ENCODE measurements around the gene EIF4G3.

The EIF4G3 gene

DNA sequence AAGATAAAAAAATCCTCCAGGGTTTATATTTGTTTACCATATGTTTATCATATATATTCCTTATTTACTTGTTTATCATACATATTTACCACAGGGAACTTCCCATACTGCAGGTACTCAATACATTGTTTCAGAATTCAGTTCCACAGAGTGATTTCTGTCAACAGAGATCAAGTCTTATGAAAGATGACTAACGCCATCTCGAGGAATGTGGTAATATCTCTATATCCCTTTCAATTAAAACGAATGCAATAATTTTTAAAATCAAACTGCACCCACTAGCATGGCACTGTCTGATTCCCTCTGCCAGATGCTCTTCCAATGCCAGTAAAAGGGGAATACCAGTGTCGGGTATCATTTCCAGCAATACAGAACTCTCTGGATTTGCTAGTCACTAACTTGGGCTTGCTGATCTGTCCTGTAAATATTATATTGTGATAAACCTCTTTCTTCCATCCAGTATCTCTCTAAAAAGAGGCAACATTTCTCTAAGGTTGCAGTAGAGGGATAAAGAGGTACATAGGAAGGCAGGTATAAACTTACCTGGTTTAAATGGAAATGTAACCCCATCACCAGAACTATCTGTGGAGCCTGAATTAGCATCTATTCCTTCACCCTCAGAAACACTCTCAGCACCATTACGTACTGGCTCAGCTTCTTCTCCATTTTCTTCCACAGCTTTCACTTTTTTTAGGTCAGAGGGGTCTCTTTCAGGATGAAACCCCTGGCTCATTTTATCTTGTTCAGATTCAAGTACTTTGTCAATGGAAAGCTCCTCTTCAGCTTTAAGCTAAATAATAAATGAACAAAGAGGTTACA lies 277.3 kb downstream of the EIF4G3 start:
- TF ChIP-seq, protein P1, sequence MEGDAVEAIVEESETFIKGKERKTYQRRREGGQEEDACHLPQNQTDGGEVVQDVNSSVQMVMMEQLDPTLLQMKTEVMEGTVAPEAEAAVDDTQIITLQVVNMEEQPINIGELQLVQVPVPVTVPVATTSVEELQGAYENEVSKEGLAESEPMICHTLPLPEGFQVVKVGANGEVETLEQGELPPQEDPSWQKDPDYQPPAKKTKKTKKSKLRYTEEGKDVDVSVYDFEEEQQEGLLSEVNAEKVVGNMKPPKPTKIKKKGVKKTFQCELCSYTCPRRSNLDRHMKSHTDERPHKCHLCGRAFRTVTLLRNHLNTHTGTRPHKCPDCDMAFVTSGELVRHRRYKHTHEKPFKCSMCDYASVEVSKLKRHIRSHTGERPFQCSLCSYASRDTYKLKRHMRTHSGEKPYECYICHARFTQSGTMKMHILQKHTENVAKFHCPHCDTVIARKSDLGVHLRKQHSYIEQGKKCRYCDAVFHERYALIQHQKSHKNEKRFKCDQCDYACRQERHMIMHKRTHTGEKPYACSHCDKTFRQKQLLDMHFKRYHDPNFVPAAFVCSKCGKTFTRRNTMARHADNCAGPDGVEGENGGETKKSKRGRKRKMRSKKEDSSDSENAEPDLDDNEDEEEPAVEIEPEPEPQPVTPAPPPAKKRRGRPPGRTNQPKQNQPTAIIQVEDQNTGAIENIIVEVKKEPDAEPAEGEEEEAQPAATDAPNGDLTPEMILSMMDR (conservative IDR thresholded peaks at IDR 0.05; ENCODE audit: low read depth) = no peak
- CTCF ChIA-PET = interaction anchor here (0.6 kb wide), 1 partner anchor 552 kb away, joined by 3 read pairs; no protein-coding TSS in a partner anchor
- DNase-seq (ENCODE audit: low spot score) = no peak
- H3K27ac ChIP-seq = no peak overlapping the region
- POLR2A ChIA-PET (ENCODE audit: low non-redundant PET) = no interaction called here

- ChIA-PET POLR2A (ENCODE audit: low non-redundant PET) (no interaction called here), CTCF (interaction anchor here (0.6 to 0.7 kb wide), 2 partner anchors 9 to 1260 kb away, joined by 3 to 5 read pairs; no protein-coding TSS in a partner anchor)
- TF ChIP-seq, protein P1 (conservative IDR thresholded peaks at IDR 0.05; ENCODE audit: low read depth) = no peak
- no peak overlapping the region for H3K27ac ChIP-seq
- DNase-seq (ENCODE audit: low spot score) = peak; percentile 26
Measured at GRCh38 chr1:20896826-20897225, 279.9 kb downstream of the EIF4G3 start.

GRCh38 chr1:20893931-20894330 lies 282.8 kb downstream of the EIF4G3 start:
- DNase-seq (ENCODE audit: low spot score) = no peak
- H3K27ac ChIP-seq = no peak overlapping the region
- TF ChIP-seq, protein P1 (conservative IDR thresholded peaks at IDR 0.05; ENCODE audit: low read depth) = no peak
- ChIA-PET POLR2A (ENCODE audit: low non-redundant PET) (no interaction called here), CTCF (interaction anchor here (0.8 kb wide), 1 partner anchor 301 kb away, joined by 3 read pairs; no protein-coding TSS in a partner anchor)

GRCh38 chr1:20891091-20891490 lies 285.6 kb downstream of the EIF4G3 start:
- CTCF ChIA-PET = interaction anchor here (0.7 kb wide), 1 partner anchor 71 kb away, joined by 5 read pairs; no protein-coding TSS in a partner anchor
- POLR2A ChIA-PET (ENCODE audit: low non-redundant PET) = interaction anchor here (0.8 kb wide), 1 partner anchor 12 kb away, joined by 3 read pairs; no protein-coding TSS in a partner anchor
- H3K27ac ChIP-seq = no peak overlapping the region
- TF ChIP-seq, protein P1 (conservative IDR thresholded peaks at IDR 0.05; ENCODE audit: low read depth) = no peak
- no peak for DNase-seq (ENCODE audit: low spot score)

GRCh38 chr1:20887246-20887645 lies 289.5 kb downstream of the EIF4G3 start:
- no peak for DNase-seq (ENCODE audit: low spot score)
- CTCF ChIA-PET = no interaction called here
- no peak overlapping the region for H3K27ac ChIP-seq
- POLR2A ChIA-PET (ENCODE audit: low non-redundant PET) = no interaction called here
- TF ChIP-seq, protein P1 (conservative IDR thresholded peaks at IDR 0.05; ENCODE audit: low read depth) = no peak

DNA sequence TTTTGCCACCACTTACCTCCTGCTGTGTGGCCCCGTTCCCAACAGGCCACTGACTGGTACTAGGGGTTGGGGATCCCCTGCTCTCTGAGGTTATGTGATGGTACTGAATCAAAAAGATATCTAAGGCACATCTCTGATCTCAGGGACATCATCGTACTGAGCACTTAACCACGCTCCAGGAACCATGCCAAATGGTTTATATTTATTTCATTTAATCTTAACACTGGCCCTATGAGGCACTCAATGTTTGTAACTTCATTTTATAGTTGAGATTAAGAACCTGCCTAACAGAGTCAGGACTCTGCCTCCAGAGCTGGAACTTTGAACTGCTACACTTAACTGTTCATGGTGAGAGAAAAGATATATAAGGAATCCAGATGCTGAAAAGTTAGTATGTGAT lies 291.6 kb downstream of the EIF4G3 start:
- TF ChIP-seq, protein P1 (conservative IDR thresholded peaks at IDR 0.05; ENCODE audit: low read depth) = no peak
- ChIA-PET POLR2A (ENCODE audit: low non-redundant PET) (no interaction called here), CTCF (interaction anchor here (0.6 kb wide), 1 partner anchor 31 kb away, joined by 3 read pairs; no protein-coding TSS in a partner anchor)
- DNase-seq (ENCODE audit: low spot score) = no peak
- peak overlapping the region; percentile 52 for H3K27ac ChIP-seq
